Esophagus squamous epithelium (tissue), 5 donors: ENCODE results near the gene GID8. TPM values are rescaled to one million over a fixed set of nuclear protein-coding genes. Genes with fewer than 3 reads are reported as not detected.
"Not testable (repeated sequence)": the region's sequence is repeated elsewhere in the genome, so short reads cannot be mapped to it uniquely, and the experiment has no call there.

Experiments
- DNase-seq: peaks from one replicate; lab custom pipeline; 2025; lab: John Stamatoyannopoulos, UW
- H3K27ac ChIP-seq, 4 donors: fragments of 200-600 bp; sonication (generic); one replicate each; pipeline ENCODE4 v1.5.1; 2016 to 2019; ENCODE audit warnings: mild to moderate bottlenecking in 1 of 4
- H3K27me3 ChIP-seq, 4 donors: fragments of 200-600 bp; sonication (generic); 1 replicate in 3 of 4; 2 replicates in 1 of 4; pipeline versions ENCODE4 v1.5.1 to v1.6.0; 2017 to 2021; ENCODE audit warnings: antibody characterized with exemption in 1 of 4
- H3K36me3 ChIP-seq, 3 donors: fragments of 200-600 bp; sonication (generic); one replicate each; pipeline ENCODE4 v1.5.1; 2016 to 2019
- H3K4me1 ChIP-seq, 3 donors: fragments of 200-600 bp; sonication (generic); one replicate each; pipeline ENCODE4 v1.5.1; 2017 to 2019
- H3K4me3 ChIP-seq, 4 donors: fragments of 200-600 bp; sonication (generic); 1 replicate in 3 of 4; 2 replicates in 1 of 4; pipeline ENCODE4 v1.5.1; 2016 to 2019; ENCODE audit warnings: mild to moderate bottlenecking in 2 of 4, moderate library complexity in 1 of 4
- H3K9me3 ChIP-seq, 3 donors: fragments of 200-600 bp; sonication (generic); one replicate each; pipeline ENCODE4 v1.5.1; 2016 to 2019
- CTCF ChIP-seq, 6 experiments: fragments of 450-650 bp in 4 of 6; fragments of 200-600 bp in 2 of 6; sonication (generic) in 2 of 6; IDR thresholded peaks; one replicate each; pipeline ENCODE4 v1.5.1; 2016 to 2019; ENCODE audit warnings: antibody characterized with exemption in 6 of 6, mild to moderate bottlenecking in 4 of 6, moderate library complexity in 4 of 6
- POLR2A ChIP-seq, 4 donors: fragments of 450-650 bp; IDR thresholded peaks; one replicate each; pipeline ENCODE4 v1.6.1; 2017; ENCODE audit warnings: antibody characterized with exemption in 4 of 4, mild to moderate bottlenecking in 4 of 4, moderate library complexity in 3 of 4
- WGBS, 2 donors: methylation state at CpG; one replicate each; pipeline ENCODE4 v1.1.5; 2018; 5-methylcytosine and 5-hydroxymethylcytosine counted together
- intact Hi-C: fragments of 100-400 bp; cut with DNase I; formaldehyde crosslinking; loops from one replicate; pipeline ENCODE4 v1.15.0; 2022
- total RNA-seq, 4 donors: library from RNA; depleted of rRNA; stranded (reverse); fragments of >200 nt; gene quantifications; one replicate each; pipeline ENCODE4 v1.1.0, GENCODE V29; 2016
- donor health status: DM: yes; HTN: yes; CAD: no.

The GID8 gene
- total RNA-seq, 4 donors from 2014 or later, result 41.0 to 51.2 (median 44.1) TPM

GRCh38 chr20:62921119-62921687, 16.7 kb upstream of the GID8 start:
- no peak overlapping the region for H3K4me3 ChIP-seq
- WGBS, 2 donors, result 35 to 41% methylated on average over 8 of the region's 8 CpGs
- DNase-seq, result no peak
- H3K4me1 ChIP-seq, result peaks cover 66 to 92% (median 84%) of the 10 kb centered on the region in 3 donors
- H3K9me3 ChIP-seq, result no peaks in the 10 kb centered on the region
- H3K27ac ChIP-seq, result peak overlapping the region in 2 of 4 donors; percentile 35 to 45
- intact Hi-C loops, result no loop called here
- no peaks in the 10 kb centered on the region for H3K36me3 ChIP-seq
- TF ChIP-seq POLR2A (IDR thresholded peaks at IDR 0.05) (no peak), CTCF (IDR thresholded peaks at IDR 0.05) (peak in 5 of 6 experiments; percentile 52 to 82 (median 72))
- H3K27me3 ChIP-seq, result no peaks in the 10 kb centered on the region

DNA sequence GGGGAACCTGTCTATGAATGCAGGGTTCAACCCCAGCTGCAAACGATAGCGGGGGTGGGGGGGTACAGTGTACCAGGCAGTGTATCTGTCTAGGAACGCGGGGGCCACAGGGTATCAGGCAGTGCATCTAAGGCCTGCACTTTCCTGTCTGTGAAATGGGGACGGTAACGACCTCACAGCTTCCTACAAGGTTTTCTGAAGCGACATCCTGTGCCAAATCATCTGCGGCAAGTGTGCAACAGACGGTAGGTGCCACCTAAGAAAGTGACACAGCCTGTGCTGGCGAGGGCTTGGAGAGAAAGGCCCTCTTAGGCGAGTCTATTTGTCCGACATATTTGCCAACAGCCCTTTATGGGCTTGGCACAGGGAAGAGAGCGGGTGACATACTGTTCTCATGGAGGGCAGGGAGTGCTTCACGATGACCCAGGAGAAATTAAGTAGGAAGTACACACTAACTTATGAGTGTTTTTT, 15.5 kb upstream of the GID8 start:
- intact Hi-C loops, result no loop called here
- Histone ChIP-seq H3K4me3 (peak overlapping the region in 1 of 4 donors; percentile 92), H3K36me3 (no peaks in the 10 kb centered on the region), H3K27me3 (no peaks in the 10 kb centered on the region), H3K9me3 (no peaks in the 10 kb centered on the region), H3K27ac (peak overlapping the region; percentile 62 to 99 (median 98)), H3K4me1 (peaks cover 66 to 90% (median 80%) of the 10 kb centered on the region in 3 donors)
- TF ChIP-seq CTCF (IDR thresholded peaks at IDR 0.05) (no peak), POLR2A (IDR thresholded peaks at IDR 0.05) (no peak)
- 46 to 71% methylated on average over 9 to 12 of the region's 14 CpGs for WGBS, 2 donors
- no peak for DNase-seq

GRCh38 chr20:62923059-62923668, 14.8 kb upstream of the GID8 start:
- H3K36me3 ChIP-seq, DNase-seq, H3K9me3 ChIP-seq, intact Hi-C loops, H3K27me3 ChIP-seq: not testable (repeated sequence)
- peak overlapping the region; percentile 62 to 99 (median 98) for H3K27ac ChIP-seq
- H3K4me3 ChIP-seq, result peak overlapping the region in 1 of 4 donors; percentile 92
- 38 to 42% methylated on average over 11 to 17 of the region's 17 CpGs for WGBS, 2 donors
- H3K4me1 ChIP-seq, result peaks cover 67 to 90% (median 80%) of the 10 kb centered on the region in 3 donors
- peak in 1 of 4 donors; percentile 12 for TF ChIP-seq POLR2A (IDR thresholded peaks at IDR 0.05)

GRCh38 chr20:62923669-62924441, 14.1 kb upstream of the GID8 start:
- peak overlapping the region in 3 of 4 donors; percentile 83 to 96 (median 92) for H3K4me3 ChIP-seq
- no peaks in the 10 kb centered on the region for H3K36me3 ChIP-seq
- H3K9me3 ChIP-seq, result no peaks in the 10 kb centered on the region
- H3K27ac ChIP-seq, result peak overlapping the region; percentile 97 to 99 (median 98)
- intact Hi-C loops, result no loop called here
- no peak for DNase-seq
- WGBS, 2 donors, result 23 to 29% methylated on average over 7 of the region's 7 CpGs
- H3K27me3 ChIP-seq, result no peaks in the 10 kb centered on the region
- TF ChIP-seq CTCF (IDR thresholded peaks at IDR 0.05), result no peak
- TF ChIP-seq POLR2A (IDR thresholded peaks at IDR 0.05), result no peak
- peaks cover 73 to 90% (median 79%) of the 10 kb centered on the region in 3 donors for H3K4me1 ChIP-seq

DNA sequence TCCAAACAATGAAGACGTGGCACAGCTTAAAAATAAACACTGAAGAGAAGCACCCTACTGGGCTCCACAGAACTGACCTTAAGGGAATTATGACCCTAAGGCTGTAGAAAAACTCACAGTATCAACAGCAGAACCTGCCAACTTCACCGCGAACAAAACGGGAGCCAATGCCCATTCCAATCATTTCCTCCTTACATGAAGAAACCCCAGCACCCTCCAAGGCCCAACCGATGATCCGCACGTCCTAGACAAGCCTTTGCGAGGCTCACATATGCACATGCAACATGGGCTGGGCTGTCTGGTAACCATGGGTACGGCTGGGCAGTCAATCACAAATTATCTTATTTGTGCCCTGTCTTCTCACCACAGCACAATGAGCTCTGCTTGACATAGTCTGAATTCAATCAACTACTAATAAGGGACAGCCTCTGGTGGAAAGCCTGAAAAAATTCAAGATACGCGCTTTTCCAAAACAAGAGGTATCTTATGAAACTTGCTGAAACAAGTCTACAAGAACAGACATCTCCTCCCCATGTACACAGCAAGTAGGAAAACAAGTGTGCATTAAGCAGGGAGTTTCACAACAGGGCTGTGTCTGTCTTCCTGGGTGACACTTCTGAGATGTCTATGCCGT, 13.4 kb upstream of the GID8 start:
- Histone ChIP-seq H3K4me3 (peak overlapping the region; percentile 83 to 96 (median 94)), H3K27me3 (no peaks in the 10 kb centered on the region), H3K9me3 (no peaks in the 10 kb centered on the region), H3K4me1 (peaks cover 69 to 90% (median 74%) of the 10 kb centered on the region in 3 donors), H3K27ac (peak overlapping the region; percentile 97 to 99 (median 98)), H3K36me3 (no peaks in the 10 kb centered on the region)
- 19 to 30% methylated on average over 11 to 12 of the region's 12 CpGs for WGBS, 2 donors
- peak in 2 of 4 donors; percentile 21 to 32 for TF ChIP-seq POLR2A (IDR thresholded peaks at IDR 0.05)
- no peak for TF ChIP-seq CTCF (IDR thresholded peaks at IDR 0.05)
- intact Hi-C loops, result no loop called here
- no peak for DNase-seq
